ENCODE measurements around the gene TMEM119.

DNA sequence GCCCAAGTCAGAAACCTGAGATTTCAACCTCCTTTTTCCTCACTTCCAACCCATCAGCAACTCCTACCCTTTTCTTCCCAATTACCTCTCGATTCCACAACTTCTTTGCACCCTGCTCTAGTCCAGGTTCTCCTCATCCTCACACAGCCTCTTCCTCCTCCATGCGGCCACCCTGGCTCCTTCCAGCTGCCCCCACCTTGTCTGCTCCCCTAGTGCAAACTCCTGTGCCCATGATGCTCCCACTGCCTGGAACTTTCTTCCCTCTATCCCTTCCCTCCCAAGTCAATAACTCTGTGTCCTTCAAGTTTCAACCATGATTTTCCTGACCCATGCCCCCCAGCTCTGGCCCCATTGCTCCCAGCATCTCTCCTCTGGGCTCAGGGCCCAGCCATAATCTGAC, 18.5 kb upstream of the TMEM119 start:
- TF ChIP-seq, protein P1, sequence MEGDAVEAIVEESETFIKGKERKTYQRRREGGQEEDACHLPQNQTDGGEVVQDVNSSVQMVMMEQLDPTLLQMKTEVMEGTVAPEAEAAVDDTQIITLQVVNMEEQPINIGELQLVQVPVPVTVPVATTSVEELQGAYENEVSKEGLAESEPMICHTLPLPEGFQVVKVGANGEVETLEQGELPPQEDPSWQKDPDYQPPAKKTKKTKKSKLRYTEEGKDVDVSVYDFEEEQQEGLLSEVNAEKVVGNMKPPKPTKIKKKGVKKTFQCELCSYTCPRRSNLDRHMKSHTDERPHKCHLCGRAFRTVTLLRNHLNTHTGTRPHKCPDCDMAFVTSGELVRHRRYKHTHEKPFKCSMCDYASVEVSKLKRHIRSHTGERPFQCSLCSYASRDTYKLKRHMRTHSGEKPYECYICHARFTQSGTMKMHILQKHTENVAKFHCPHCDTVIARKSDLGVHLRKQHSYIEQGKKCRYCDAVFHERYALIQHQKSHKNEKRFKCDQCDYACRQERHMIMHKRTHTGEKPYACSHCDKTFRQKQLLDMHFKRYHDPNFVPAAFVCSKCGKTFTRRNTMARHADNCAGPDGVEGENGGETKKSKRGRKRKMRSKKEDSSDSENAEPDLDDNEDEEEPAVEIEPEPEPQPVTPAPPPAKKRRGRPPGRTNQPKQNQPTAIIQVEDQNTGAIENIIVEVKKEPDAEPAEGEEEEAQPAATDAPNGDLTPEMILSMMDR (IDR thresholded peaks at IDR 0.05): no peak
- TF ChIP-seq POLR2A (IDR thresholded peaks at IDR 0.05): no peak
- no peak for TF ChIP-seq POLR2AphosphoS5 (IDR thresholded peaks at IDR 0.05)
- TF ChIP-seq EP300 (IDR thresholded peaks at IDR 0.05): no peak
